Measurements from ENCODE around the gene DENND2D. TPM values are rescaled to one million over a fixed set of nuclear protein-coding genes. Genes with fewer than 3 reads are reported as not detected.

DENND2D gene
- total RNA-seq, 4 donors from 2014 or later, result 19.5 to 41.7 (median 27.8) TPM

GRCh38 chr1:111197598-111198284 lies 2.7 kb downstream of the DENND2D start:
- ATAC-seq (ENCODE audit: low FRiP score) (no peak), DNase-seq (ENCODE audit: low spot score) (no peak)
- no peak for TF ChIP-seq CTCF (IDR thresholded peaks at IDR 0.05)

- no peak for TF ChIP-seq CTCF (IDR thresholded peaks at IDR 0.05)
- ATAC-seq (ENCODE audit: low FRiP score) (no peak), DNase-seq (ENCODE audit: low spot score) (no peak)
Observed at GRCh38 chr1:111196213-111196612, 4.2 kb downstream of the DENND2D start.

GRCh38 chr1:111195002-111195684 lies 5.3 kb downstream of the DENND2D start:
- ATAC-seq (ENCODE audit: low FRiP score) (no peak), DNase-seq (ENCODE audit: low spot score) (no peak)
- no peak for TF ChIP-seq CTCF (IDR thresholded peaks at IDR 0.05)

GRCh38 chr1:111193712-111194480 lies 6.5 kb downstream of the DENND2D start:
- no peak for TF ChIP-seq CTCF (IDR thresholded peaks at IDR 0.05)
- DNase-seq (ENCODE audit: low spot score), result no peak
- no peak for ATAC-seq (ENCODE audit: low FRiP score)

GRCh38 chr1:111192658-111193519 lies 7.6 kb downstream of the DENND2D start:
- no peak for ATAC-seq (ENCODE audit: low FRiP score)
- TF ChIP-seq CTCF (IDR thresholded peaks at IDR 0.05), result no peak
- DNase-seq (ENCODE audit: low spot score), result no peak

GRCh38 chr1:111192074-111192473 lies 8.4 kb downstream of the DENND2D start:
- no peak for TF ChIP-seq CTCF (IDR thresholded peaks at IDR 0.05)
- no peak for ATAC-seq (ENCODE audit: low FRiP score)
- DNase-seq (ENCODE audit: low spot score), result no peak
